Sigmoid colon (tissue), 7 donors: ENCODE results near the gene NAXE. TPM values are rescaled to one million over a fixed set of nuclear protein-coding genes. Genes with fewer than 3 reads are reported as not detected.

Experiments
- DNase-seq: peaks from one replicate; pipeline ENCODE4 v3.0.0-alpha.2; 2019
- H3K27ac ChIP-seq, 4 donors: fragments of 200-600 bp; sonication (generic); one replicate each; pipeline ENCODE4 v1.5.1; 2016 to 2019; ENCODE audit warnings: mild to moderate bottlenecking in 1 of 4
- H3K27me3 ChIP-seq, 3 donors: fragments of 200-600 bp; sonication (generic); one replicate each; pipeline ENCODE4 v1.5.1; 2019; ENCODE audit warnings: mild to moderate bottlenecking in 1 of 3
- H3K36me3 ChIP-seq, 4 donors: fragments of 200-600 bp; sonication (generic); one replicate each; pipeline ENCODE4 v1.5.1; 2016 to 2019
- H3K4me1 ChIP-seq, 4 donors: fragments of 200-600 bp; sonication (generic); one replicate each; pipeline ENCODE4 v1.5.1; 2017 to 2019
- H3K4me3 ChIP-seq, 4 donors: fragments of 200-600 bp; sonication (generic); one replicate each; pipeline ENCODE4 v1.5.1; 2017 to 2019; ENCODE audit warnings: mild to moderate bottlenecking in 2 of 4, moderate library complexity in 1 of 4
- H3K9me3 ChIP-seq, 4 donors: fragments of 200-600 bp in 3 of 4; sonication (generic) in 3 of 4; one replicate each; pipeline versions ENCODE4 v1.5.1 to v1.6.1; 2013 to 2019
- CTCF ChIP-seq, 4 experiments: fragments of 450-650 bp in 3 of 4; fragments of 200-600 bp in 1 of 4; IDR thresholded peaks; one replicate each; pipeline ENCODE4 v1.5.1; 2016 to 2019; ENCODE audit warnings: antibody characterized with exemption in 4 of 4, mild to moderate bottlenecking in 3 of 4, moderate library complexity in 2 of 4
- EP300 ChIP-seq, 4 donors: sonication (generic); formaldehyde crosslinking; IDR thresholded peaks; one replicate each; pipeline ENCODE4 v1.6.1; 2017; ENCODE audit warnings: antibody characterized with exemption in 4 of 4
- POLR2A ChIP-seq, 2 donors: fragments of 450-650 bp; IDR thresholded peaks; one replicate each; pipeline ENCODE4 v1.6.1; 2016; ENCODE audit warnings: antibody characterized with exemption in 2 of 2, mild to moderate bottlenecking in 2 of 2, moderate library complexity in 2 of 2
- POLR2AphosphoS5 ChIP-seq, 4 donors: sonication (generic); formaldehyde crosslinking; IDR thresholded peaks; one replicate each; pipeline ENCODE4 v1.6.1; 2017; ENCODE audit warnings: antibody characterized with exemption in 4 of 4
- WGBS, 2 donors: extraction: QIAGEN DNeasy Blood & Tissue Kit; methylation state at CpG; one replicate each; pipeline ENCODE4 v1.1.7; 2013; 5-methylcytosine and 5-hydroxymethylcytosine counted together
- intact Hi-C: fragments of 100-400 bp; cut with DNase I; formaldehyde crosslinking; loops from one replicate; pipeline ENCODE4 v1.15.1; 2023
- polyA plus RNA-seq, 3 donors: library from polyadenylated mRNA; stranded (reverse); fragments of 200-250 nt; gene quantifications; one replicate each; pipeline ENCODE4 v1.2.3, GENCODE V29; 2013
- total RNA-seq, 4 donors: library from RNA; depleted of rRNA; stranded (reverse); fragments of >200 nt; gene quantifications; one replicate each; pipeline ENCODE4 v1.1.0, GENCODE V29; 2016
- donor health status: healthy with polysubstance abuse.
- donor health status: Bipolar disorder and iron deficiency.
- donor health status: healthy.

The NAXE gene
- total and polyA plus RNA-seq, 7 donors, result 59.3 to 113 (median 80.8) TPM

DNA sequence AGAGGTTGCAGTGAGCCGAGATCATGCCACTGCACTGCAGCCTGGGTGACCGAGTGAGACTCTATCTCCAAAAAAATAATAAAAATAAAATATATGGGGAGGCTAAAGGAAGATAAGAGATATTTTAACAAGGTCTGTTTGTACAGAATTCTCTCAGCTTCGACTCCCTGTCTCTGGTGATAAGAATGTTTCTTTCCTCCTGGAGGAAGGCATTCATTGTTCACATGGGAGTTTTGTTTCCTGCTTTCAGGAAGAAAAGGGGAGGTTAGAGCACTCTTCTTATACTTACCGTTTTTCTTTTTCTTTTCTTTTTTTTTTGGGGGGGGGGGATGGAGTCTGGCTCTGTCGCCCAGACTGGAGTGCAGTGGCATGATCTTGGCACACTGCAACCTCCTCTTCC, 2.0 kb upstream of the NAXE start:
- WGBS, 2 donors, result 71 to 83% methylated on average over 5 of the region's 5 CpGs
- peaks cover 0 to 18% (median 3%) of the 10 kb centered on the region in 4 donors for H3K36me3 ChIP-seq
- no peaks in the 10 kb centered on the region for H3K27me3 ChIP-seq
- H3K4me1 ChIP-seq, result peaks cover 0 to 17% (median 10%) of the 10 kb centered on the region in 4 donors
- no peaks in the 10 kb centered on the region for H3K9me3 ChIP-seq
- no peak overlapping the region for H3K27ac ChIP-seq
- TF ChIP-seq CTCF (IDR thresholded peaks at IDR 0.05) (no peak), EP300 (IDR thresholded peaks at IDR 0.05) (no peak), POLR2AphosphoS5 (IDR thresholded peaks at IDR 0.05) (no peak), POLR2A (IDR thresholded peaks at IDR 0.05) (no peak)
- DNase-seq, result no peak
- H3K4me3 ChIP-seq, result no peak overlapping the region
- intact Hi-C loops, result no loop called here

DNA sequence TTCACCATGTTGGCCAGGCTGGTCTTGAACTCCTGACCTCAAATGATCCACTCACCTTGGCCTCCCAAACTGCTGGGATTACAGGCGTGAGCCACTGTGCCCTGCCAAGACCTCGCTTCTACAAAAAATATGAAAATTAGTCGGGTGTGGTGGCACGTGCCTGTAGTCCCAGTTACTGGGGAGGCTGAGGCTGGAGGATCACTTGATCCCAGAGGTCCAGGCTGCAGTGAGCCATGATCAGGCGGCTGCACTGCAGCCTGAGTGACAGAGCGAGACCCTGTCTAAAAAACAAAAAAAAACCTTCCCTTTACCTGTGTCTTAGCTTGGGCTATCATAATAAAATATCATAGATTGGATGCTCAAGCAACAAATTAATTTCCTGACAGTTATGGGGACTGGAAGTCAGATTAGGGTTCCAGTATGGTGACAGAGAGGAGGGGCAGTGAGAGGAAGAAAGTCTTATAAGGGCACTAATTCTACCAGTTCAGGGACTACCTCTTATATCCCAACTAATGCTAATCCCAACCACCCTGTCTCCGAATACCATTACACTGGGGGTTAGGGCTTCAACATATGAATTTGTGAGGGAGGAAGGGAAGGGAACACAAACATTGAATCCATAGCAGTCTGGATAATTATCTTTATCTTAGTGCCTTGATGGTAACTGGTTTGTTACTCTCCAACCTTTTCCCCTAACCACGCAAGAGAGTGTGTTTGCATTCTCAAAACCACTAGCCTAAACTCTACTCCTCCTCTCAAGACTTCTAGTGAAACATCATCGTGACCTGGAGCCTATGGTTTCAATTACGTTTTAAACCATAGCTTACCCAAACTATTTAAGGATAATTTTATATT, 1.0 kb upstream of the NAXE start:
- H3K27ac ChIP-seq, result peak overlapping the region; percentile 87 to 95 (median 90)

DNA sequence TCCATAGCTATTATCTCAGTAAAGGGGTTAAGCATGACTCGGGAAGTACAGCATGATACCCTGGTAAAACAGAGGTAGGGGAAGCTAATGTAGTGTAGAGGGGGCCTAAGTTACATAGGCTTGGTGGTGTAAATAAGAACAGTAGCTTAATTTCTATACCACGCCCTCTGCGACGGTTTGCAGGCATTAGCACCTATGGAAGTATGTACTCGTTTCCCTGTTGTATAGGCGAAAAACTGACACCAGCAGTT, 470 bp upstream of the NAXE start:
- WGBS, 2 donors, result 4 to 20% methylated on average over 6 of the region's 6 CpGs
- intact Hi-C loops, result loop anchor here (5.0 kb wide), 1 partner anchor 79 kb away; no protein-coding TSS in a partner anchor
- Histone ChIP-seq H3K4me1 (peaks cover 0 to 17% (median 10%) of the 10 kb centered on the region in 4 donors), H3K9me3 (no peaks in the 10 kb centered on the region), H3K27me3 (no peaks in the 10 kb centered on the region), H3K27ac (peak overlapping the region; percentile 87 to 95 (median 90)), H3K36me3 (peaks cover 0 to 34% (median 8%) of the 10 kb centered on the region in 4 donors), H3K4me3 (peak overlapping the region; percentile 54 to 83 (median 68))
- TF ChIP-seq CTCF (IDR thresholded peaks at IDR 0.05) (no peak), POLR2A (IDR thresholded peaks at IDR 0.05) (no peak), POLR2AphosphoS5 (IDR thresholded peaks at IDR 0.05) (no peak), EP300 (IDR thresholded peaks at IDR 0.05) (no peak)
- no peak for DNase-seq

More for the DNA sequence above, 1.0 kb upstream of the NAXE start:
- WGBS, 2 donors, result 79 to 85% methylated on average over 10 of the region's 10 CpGs
- H3K27me3 ChIP-seq, result no peaks in the 10 kb centered on the region
- peak overlapping the region in 1 of 4 donors; percentile 64 for H3K4me3 ChIP-seq
- no peak for DNase-seq
- peaks cover 0 to 17% (median 10%) of the 10 kb centered on the region in 4 donors for H3K4me1 ChIP-seq
- peaks cover 0 to 28% (median 5%) of the 10 kb centered on the region in 4 donors for H3K36me3 ChIP-seq
- intact Hi-C loops, result loop anchor here (5.0 kb wide), 1 partner anchor 78 kb away; no protein-coding TSS in a partner anchor
- no peak for TF ChIP-seq POLR2AphosphoS5 (IDR thresholded peaks at IDR 0.05)
- TF ChIP-seq EP300 (IDR thresholded peaks at IDR 0.05), result no peak
- no peak for TF ChIP-seq CTCF (IDR thresholded peaks at IDR 0.05)
- TF ChIP-seq POLR2A (IDR thresholded peaks at IDR 0.05), result no peak
- H3K9me3 ChIP-seq, result no peaks in the 10 kb centered on the region

GRCh38 chr1:156592158-156592909, 758 bp downstream of the NAXE start:
- Histone ChIP-seq H3K4me1 (peaks cover 0 to 17% (median 10%) of the 10 kb centered on the region in 4 donors), H3K27ac (peak overlapping the region; percentile 87 to 95 (median 90)), H3K9me3 (no peaks in the 10 kb centered on the region), H3K4me3 (peak overlapping the region; percentile 54 to 83 (median 68)), H3K27me3 (no peaks in the 10 kb centered on the region), H3K36me3 (peaks cover 0 to 46% (median 12%) of the 10 kb centered on the region in 4 donors)
- intact Hi-C loops, result loop anchor here (5.0 kb wide), 1 partner anchor 80 kb away; no protein-coding TSS in a partner anchor
- no peak for DNase-seq
- WGBS, 2 donors, result 37 to 52% methylated on average over 16 of the region's 16 CpGs
- no peak for TF ChIP-seq POLR2A (IDR thresholded peaks at IDR 0.05)
- no peak for TF ChIP-seq POLR2AphosphoS5 (IDR thresholded peaks at IDR 0.05)
- no peak for TF ChIP-seq EP300 (IDR thresholded peaks at IDR 0.05)
- TF ChIP-seq CTCF (IDR thresholded peaks at IDR 0.05), result no peak
